ENCODE data around the gene MS4A15. TPM values are rescaled to one million over a fixed set of nuclear protein-coding genes. Genes with fewer than 3 reads are reported as not detected.

Gene MS4A15
- total RNA-seq, 1 donor from 2014 or later = not detected

DNA sequence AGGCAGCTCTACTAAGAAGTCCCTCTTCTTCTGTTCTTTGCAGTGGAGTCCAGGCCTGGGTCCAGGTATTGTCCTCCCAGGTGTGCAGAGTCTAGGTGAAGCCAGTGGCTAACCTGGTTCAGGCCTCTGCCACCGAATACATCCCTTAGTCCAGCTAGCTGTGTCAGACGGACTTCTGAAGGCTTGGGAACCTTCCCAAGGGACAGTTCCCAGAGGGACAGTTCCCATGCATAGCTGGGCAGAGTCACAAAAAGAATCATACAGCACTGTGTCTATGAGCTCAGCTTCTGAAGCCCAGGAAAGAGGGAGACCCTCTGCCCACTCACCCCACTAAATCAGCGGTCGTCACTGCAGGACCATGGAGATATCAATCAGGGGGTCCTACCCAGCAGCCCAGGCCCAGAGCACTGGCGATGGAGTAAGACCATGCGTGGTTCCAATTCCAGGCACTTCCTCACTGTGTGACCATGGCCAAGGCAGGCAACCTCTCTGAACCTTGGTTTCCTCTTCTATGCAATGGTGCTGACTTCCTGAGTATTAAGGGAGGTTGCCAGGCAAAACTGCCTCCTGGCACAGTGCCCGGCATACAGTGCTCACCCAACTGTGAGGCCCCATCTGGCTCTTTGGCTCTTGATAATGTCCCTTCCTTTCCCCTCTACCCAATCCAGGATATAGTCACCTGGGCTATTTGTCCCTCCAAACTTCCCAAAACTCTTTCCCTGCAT lies 31.9 kb downstream of the MS4A15 start:
- H3K27me3 ChIP-seq = no peaks in the 10 kb centered on the region
- H3K9ac ChIP-seq = no peak overlapping the region
- H3K36me3 ChIP-seq = no peaks in the 10 kb centered on the region
- H3K4me3 Mint-ChIP-seq = no peak overlapping the region
- no peak for DNase-seq (ENCODE audit: low spot score)
- no peak overlapping the region for H2AFZ ChIP-seq (replicated peaks)
- no peaks in the 10 kb centered on the region for H3K79me2 ChIP-seq (ENCODE audit: low read depth)
- no peak overlapping the region for H3K27ac ChIP-seq
- no peak overlapping the region for H3K4me3 ChIP-seq
- no peaks in the 10 kb centered on the region for H3K36me3 Mint-ChIP-seq
- peak overlapping the region; percentile 29 for H3K27ac Mint-ChIP-seq
- H3K4me2 ChIP-seq = no peak overlapping the region
- peaks cover 15% of the 10 kb centered on the region for H3K4me1 Mint-ChIP-seq
- no peaks in the 10 kb centered on the region for H3F3A ChIP-seq (ENCODE audit: low read depth)
- H3K4me1 ChIP-seq = no peaks in the 10 kb centered on the region
- no peaks in the 10 kb centered on the region for H3K9me3 ChIP-seq (ENCODE audit: low read depth)
- peaks cover 22% of the 10 kb centered on the region for H3K9me3 Mint-ChIP-seq
- TF ChIP-seq, protein P1, sequence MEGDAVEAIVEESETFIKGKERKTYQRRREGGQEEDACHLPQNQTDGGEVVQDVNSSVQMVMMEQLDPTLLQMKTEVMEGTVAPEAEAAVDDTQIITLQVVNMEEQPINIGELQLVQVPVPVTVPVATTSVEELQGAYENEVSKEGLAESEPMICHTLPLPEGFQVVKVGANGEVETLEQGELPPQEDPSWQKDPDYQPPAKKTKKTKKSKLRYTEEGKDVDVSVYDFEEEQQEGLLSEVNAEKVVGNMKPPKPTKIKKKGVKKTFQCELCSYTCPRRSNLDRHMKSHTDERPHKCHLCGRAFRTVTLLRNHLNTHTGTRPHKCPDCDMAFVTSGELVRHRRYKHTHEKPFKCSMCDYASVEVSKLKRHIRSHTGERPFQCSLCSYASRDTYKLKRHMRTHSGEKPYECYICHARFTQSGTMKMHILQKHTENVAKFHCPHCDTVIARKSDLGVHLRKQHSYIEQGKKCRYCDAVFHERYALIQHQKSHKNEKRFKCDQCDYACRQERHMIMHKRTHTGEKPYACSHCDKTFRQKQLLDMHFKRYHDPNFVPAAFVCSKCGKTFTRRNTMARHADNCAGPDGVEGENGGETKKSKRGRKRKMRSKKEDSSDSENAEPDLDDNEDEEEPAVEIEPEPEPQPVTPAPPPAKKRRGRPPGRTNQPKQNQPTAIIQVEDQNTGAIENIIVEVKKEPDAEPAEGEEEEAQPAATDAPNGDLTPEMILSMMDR (IDR thresholded peaks at IDR 0.05) = no peak
- no peak for TF ChIP-seq EZH2 (IDR thresholded peaks at IDR 0.05)
- H3K27me3 Mint-ChIP-seq (ENCODE audit: insufficient read depth, low read depth) = peaks cover 12% of the 10 kb centered on the region
- no peaks in the 10 kb centered on the region for H4K20me1 ChIP-seq (ENCODE audit: low read depth)

DNA sequence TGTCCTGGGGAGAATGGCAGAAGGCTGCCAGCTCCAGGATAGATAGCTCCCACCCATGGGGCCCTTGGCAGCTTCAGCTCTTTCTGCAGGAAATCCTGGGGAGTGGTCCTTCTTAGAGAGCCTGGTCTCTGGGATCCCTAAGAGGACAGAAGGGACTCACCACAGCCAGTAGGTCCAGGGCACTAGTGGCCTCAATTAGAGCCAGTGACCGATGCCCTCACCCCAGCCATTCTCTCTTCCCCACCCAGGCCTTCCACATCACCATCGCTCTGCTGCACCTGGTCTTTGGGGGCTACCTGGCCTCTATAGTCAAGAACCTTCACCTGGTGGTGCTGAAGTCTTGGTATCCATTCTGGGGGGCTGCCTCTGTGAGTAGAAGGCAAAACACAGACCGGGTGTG lies 34.1 kb downstream of the MS4A15 start:
- no peaks in the 10 kb centered on the region for H3K36me3 ChIP-seq
- H3K4me2 ChIP-seq = no peak overlapping the region
- H3K79me2 ChIP-seq (ENCODE audit: low read depth) = no peaks in the 10 kb centered on the region
- peaks cover 20% of the 10 kb centered on the region for H3K27me3 Mint-ChIP-seq (ENCODE audit: insufficient read depth, low read depth)
- H4K20me1 ChIP-seq (ENCODE audit: low read depth) = no peaks in the 10 kb centered on the region
- H3K9ac ChIP-seq = no peak overlapping the region
- no peaks in the 10 kb centered on the region for H3K9me3 ChIP-seq (ENCODE audit: low read depth)
- H3K36me3 Mint-ChIP-seq = no peaks in the 10 kb centered on the region
- H2AFZ ChIP-seq (replicated peaks) = no peak overlapping the region
- no peaks in the 10 kb centered on the region for H3F3A ChIP-seq (ENCODE audit: low read depth)
- H3K4me1 ChIP-seq = no peaks in the 10 kb centered on the region
- peaks cover 22% of the 10 kb centered on the region for H3K9me3 Mint-ChIP-seq
- no peak overlapping the region for H3K27ac ChIP-seq
- H3K27me3 ChIP-seq = no peaks in the 10 kb centered on the region
- H3K4me3 ChIP-seq = no peak overlapping the region
- no peak for TF ChIP-seq EZH2 (IDR thresholded peaks at IDR 0.05)
- TF ChIP-seq, protein P1 (IDR thresholded peaks at IDR 0.05) = no peak
- TF ChIP-seq EZH2phosphoT487 (IDR thresholded peaks at IDR 0.05) = no peak
- peaks cover 8% of the 10 kb centered on the region for H3K4me1 Mint-ChIP-seq
- H3K4me3 Mint-ChIP-seq = no peak overlapping the region
- DNase-seq (ENCODE audit: low spot score) = no peak
- H3K27ac Mint-ChIP-seq = no peak overlapping the region

DNA sequence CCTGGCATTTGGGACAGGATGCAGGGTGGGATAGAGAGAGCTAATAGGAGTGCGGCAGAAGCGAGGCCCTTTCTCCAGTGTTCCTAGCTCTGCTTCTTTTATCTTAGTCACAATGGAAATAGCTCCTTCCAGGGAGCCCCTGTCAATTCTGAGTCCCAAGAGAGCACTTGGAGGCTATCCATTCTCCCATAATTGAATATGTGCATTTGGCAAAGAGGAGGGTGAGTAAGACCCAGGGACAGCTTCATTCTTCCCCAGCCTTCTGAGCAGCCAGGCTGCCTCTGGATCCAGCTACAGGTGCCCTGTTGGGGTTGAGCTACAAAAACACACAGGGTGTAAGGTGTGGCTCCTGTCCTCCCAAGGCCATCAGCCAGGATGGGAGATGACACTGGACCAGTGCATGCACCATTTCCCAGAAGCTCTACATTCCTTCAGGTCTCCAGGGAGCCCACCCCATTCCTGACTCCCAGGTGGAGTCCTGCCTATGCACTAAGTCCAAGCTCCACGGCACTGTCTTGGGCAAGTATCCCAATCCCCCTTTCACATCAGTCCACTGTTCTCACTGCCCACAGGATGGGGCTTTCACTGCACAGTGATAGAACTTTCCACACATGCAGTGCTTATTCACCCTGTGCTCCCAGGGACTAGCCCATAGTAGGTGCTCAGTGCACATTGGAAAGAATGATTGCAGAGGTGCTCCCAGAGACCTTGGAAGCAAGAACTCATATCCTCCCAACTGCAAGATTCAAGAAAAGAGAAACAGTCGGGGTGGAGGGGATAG lies 34.7 kb downstream of the MS4A15 start:
- Mint-ChIP-seq H3K27ac (no peak overlapping the region), H3K4me3 (no peak overlapping the region), H3K4me1 (peaks cover 3% of the 10 kb centered on the region), H3K9me3 (peaks cover 22% of the 10 kb centered on the region), H3K36me3 (no peaks in the 10 kb centered on the region), H3K27me3 (ENCODE audit: insufficient read depth, low read depth) (peaks cover 17% of the 10 kb centered on the region)
- no peaks in the 10 kb centered on the region for H3F3A ChIP-seq (ENCODE audit: low read depth)
- no peak overlapping the region for H2AFZ ChIP-seq (replicated peaks)
- no peak overlapping the region for H3K27ac ChIP-seq
- H3K9me3 ChIP-seq (ENCODE audit: low read depth) = no peaks in the 10 kb centered on the region
- H4K20me1 ChIP-seq (ENCODE audit: low read depth) = no peaks in the 10 kb centered on the region
- H3K4me1 ChIP-seq = no peaks in the 10 kb centered on the region
- H3K4me3 ChIP-seq = no peak overlapping the region
- no peak for DNase-seq (ENCODE audit: low spot score)
- no peaks in the 10 kb centered on the region for H3K36me3 ChIP-seq
- no peak overlapping the region for H3K4me2 ChIP-seq
- H3K27me3 ChIP-seq = no peaks in the 10 kb centered on the region
- H3K9ac ChIP-seq = no peak overlapping the region
- no peaks in the 10 kb centered on the region for H3K79me2 ChIP-seq (ENCODE audit: low read depth)
- TF ChIP-seq EZH2 (IDR thresholded peaks at IDR 0.05) (no peak), EZH2phosphoT487 (IDR thresholded peaks at IDR 0.05) (no peak)
- TF ChIP-seq, protein P1 (IDR thresholded peaks at IDR 0.05) = no peak
